ENCODE measurements around the gene TTBK1.

Gene TTBK1

GRCh38 chr6:43262000-43262779 lies 18.9 kb downstream of the TTBK1 start:
- H3K4me1 ChIP-seq (ENCODE audit: control insufficient read depth, insufficient read depth, low read length) = peaks cover 3% of the 10 kb centered on the region
- H3K9me3 ChIP-seq (ENCODE audit: control insufficient read depth, low read length) = no peaks in the 10 kb centered on the region
- no peak overlapping the region for H3K4me3 ChIP-seq (ENCODE audit: insufficient read depth, low read depth, low read length)
- 87% methylated on average over 14 of the region's 14 CpGs for WGBS, 2 experiments
- no peaks in the 10 kb centered on the region for H3K36me3 ChIP-seq (ENCODE audit: control insufficient read depth, insufficient read depth, low read length)
- no peaks in the 10 kb centered on the region for H3K27me3 ChIP-seq (ENCODE audit: control insufficient read depth, insufficient read depth, low read length, poor library complexity, severe bottlenecking)
- no peak overlapping the region for H3K27ac ChIP-seq (ENCODE audit: insufficient read depth, low read depth, low read length, poor library complexity, severe bottlenecking)

DNA sequence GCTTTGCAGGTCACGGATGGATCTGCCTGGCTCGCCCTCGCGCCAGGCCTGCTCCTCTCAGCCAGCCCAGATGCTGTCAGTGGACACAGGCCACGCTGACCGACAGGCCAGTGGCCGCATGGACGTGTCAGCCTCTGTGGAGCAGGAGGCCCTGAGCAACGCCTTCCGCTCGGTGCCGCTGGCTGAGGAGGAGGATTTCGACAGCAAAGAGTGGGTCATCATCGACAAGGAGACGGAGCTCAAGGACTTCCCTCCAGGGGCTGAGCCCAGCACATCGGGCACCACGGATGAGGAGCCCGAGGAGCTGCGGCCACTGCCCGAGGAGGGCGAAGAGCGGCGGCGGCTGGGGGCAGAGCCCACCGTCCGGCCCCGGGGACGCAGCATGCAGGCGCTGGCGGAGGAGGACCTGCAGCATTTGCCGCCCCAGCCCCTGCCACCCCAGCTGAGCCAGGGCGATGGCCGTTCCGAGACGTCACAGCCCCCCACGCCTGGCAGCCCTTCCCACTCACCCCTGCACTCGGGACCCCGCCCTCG lies 19.6 kb downstream of the TTBK1 start:
- no peak overlapping the region for H3K27ac ChIP-seq (ENCODE audit: insufficient read depth, low read depth, low read length, poor library complexity, severe bottlenecking)
- no peaks in the 10 kb centered on the region for H3K9me3 ChIP-seq (ENCODE audit: control insufficient read depth, low read length)
- peaks cover 10% of the 10 kb centered on the region for H3K4me1 ChIP-seq (ENCODE audit: control insufficient read depth, insufficient read depth, low read length)
- WGBS, 2 experiments = 93% methylated on average over 39 of the region's 39 CpGs
- peaks cover 6% of the 10 kb centered on the region for H3K27me3 ChIP-seq (ENCODE audit: control insufficient read depth, insufficient read depth, low read length, poor library complexity, severe bottlenecking)
- no peak overlapping the region for H3K4me3 ChIP-seq (ENCODE audit: insufficient read depth, low read depth, low read length)
- no peaks in the 10 kb centered on the region for H3K36me3 ChIP-seq (ENCODE audit: control insufficient read depth, insufficient read depth, low read length)

- Histone ChIP-seq H3K4me3 (ENCODE audit: insufficient read depth, low read depth, low read length) (no peak overlapping the region), H3K27ac (ENCODE audit: insufficient read depth, low read depth, low read length, poor library complexity, severe bottlenecking) (no peak overlapping the region), H3K4me1 (ENCODE audit: control insufficient read depth, insufficient read depth, low read length) (peaks cover 12% of the 10 kb centered on the region), H3K36me3 (ENCODE audit: control insufficient read depth, insufficient read depth, low read length) (no peaks in the 10 kb centered on the region), H3K9me3 (ENCODE audit: control insufficient read depth, low read length) (no peaks in the 10 kb centered on the region), H3K27me3 (ENCODE audit: control insufficient read depth, insufficient read depth, low read length, poor library complexity, severe bottlenecking) (peaks cover 13% of the 10 kb centered on the region)
- 60 to 62% methylated on average over 12 of the region's 12 CpGs for WGBS, 2 experiments
Observed at GRCh38 chr6:43263314-43264178, 20.3 kb downstream of the TTBK1 start.

GRCh38 chr6:43264599-43265145 lies 21.4 kb downstream of the TTBK1 start:
- 89 to 91% methylated on average over 5 of the region's 5 CpGs for WGBS, 2 experiments
- peaks cover 24% of the 10 kb centered on the region for H3K27me3 ChIP-seq (ENCODE audit: control insufficient read depth, insufficient read depth, low read length, poor library complexity, severe bottlenecking)
- H3K4me3 ChIP-seq (ENCODE audit: insufficient read depth, low read depth, low read length) = no peak overlapping the region
- H3K27ac ChIP-seq (ENCODE audit: insufficient read depth, low read depth, low read length, poor library complexity, severe bottlenecking) = no peak overlapping the region
- H3K4me1 ChIP-seq (ENCODE audit: control insufficient read depth, insufficient read depth, low read length) = peaks cover 16% of the 10 kb centered on the region
- H3K9me3 ChIP-seq (ENCODE audit: control insufficient read depth, low read length) = no peaks in the 10 kb centered on the region
- no peaks in the 10 kb centered on the region for H3K36me3 ChIP-seq (ENCODE audit: control insufficient read depth, insufficient read depth, low read length)

- peaks cover 16% of the 10 kb centered on the region for H3K4me1 ChIP-seq (ENCODE audit: control insufficient read depth, insufficient read depth, low read length)
- 87 to 91% methylated on average over 6 of the region's 6 CpGs for WGBS, 2 experiments
Observed at GRCh38 chr6:43265564-43265963, 22.3 kb downstream of the TTBK1 start.

GRCh38 chr6:43267619-43268354 lies 24.5 kb downstream of the TTBK1 start:
- WGBS, 2 experiments = 33 to 36% methylated on average over 7 of the region's 7 CpGs
- Histone ChIP-seq H3K4me1 (ENCODE audit: control insufficient read depth, insufficient read depth, low read length) (peaks cover 16% of the 10 kb centered on the region), H3K27me3 (ENCODE audit: control insufficient read depth, insufficient read depth, low read length, poor library complexity, severe bottlenecking) (peaks cover 28% of the 10 kb centered on the region), H3K4me3 (ENCODE audit: insufficient read depth, low read depth, low read length) (no peak overlapping the region), H3K27ac (ENCODE audit: insufficient read depth, low read depth, low read length, poor library complexity, severe bottlenecking) (no peak overlapping the region), H3K9me3 (ENCODE audit: control insufficient read depth, low read length) (no peaks in the 10 kb centered on the region), H3K36me3 (ENCODE audit: control insufficient read depth, insufficient read depth, low read length) (no peaks in the 10 kb centered on the region)

More at GRCh38 chr6:43265564-43265963, 22.3 kb downstream of the TTBK1 start:
- no peak overlapping the region for H3K4me3 ChIP-seq (ENCODE audit: insufficient read depth, low read depth, low read length)
- H3K9me3 ChIP-seq (ENCODE audit: control insufficient read depth, low read length) = no peaks in the 10 kb centered on the region
- H3K27ac ChIP-seq (ENCODE audit: insufficient read depth, low read depth, low read length, poor library complexity, severe bottlenecking) = no peak overlapping the region
- peaks cover 28% of the 10 kb centered on the region for H3K27me3 ChIP-seq (ENCODE audit: control insufficient read depth, insufficient read depth, low read length, poor library complexity, severe bottlenecking)
- no peaks in the 10 kb centered on the region for H3K36me3 ChIP-seq (ENCODE audit: control insufficient read depth, insufficient read depth, low read length)

DNA sequence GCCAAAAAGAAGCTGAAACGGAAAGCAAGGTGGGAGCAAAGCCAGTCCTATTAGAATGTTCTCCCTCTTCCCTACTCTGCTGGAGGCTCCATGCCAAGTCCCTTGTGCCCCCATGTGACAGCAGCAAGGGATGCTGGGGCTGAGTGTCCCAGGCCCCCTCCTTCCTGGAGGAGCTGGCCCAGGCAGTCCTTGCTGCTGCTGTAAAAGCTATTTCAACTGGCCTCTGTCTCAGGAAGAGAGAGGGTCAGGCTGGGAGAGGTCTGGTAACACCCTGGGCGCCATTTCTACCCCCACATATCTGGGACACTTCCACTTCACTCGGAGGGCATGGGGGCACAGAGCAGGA lies 25.0 kb downstream of the TTBK1 start:
- Histone ChIP-seq H3K36me3 (ENCODE audit: control insufficient read depth, insufficient read depth, low read length) (no peaks in the 10 kb centered on the region), H3K9me3 (ENCODE audit: control insufficient read depth, low read length) (no peaks in the 10 kb centered on the region), H3K27ac (ENCODE audit: insufficient read depth, low read depth, low read length, poor library complexity, severe bottlenecking) (no peak overlapping the region), H3K4me1 (ENCODE audit: control insufficient read depth, insufficient read depth, low read length) (peaks cover 16% of the 10 kb centered on the region), H3K4me3 (ENCODE audit: insufficient read depth, low read depth, low read length) (no peak overlapping the region), H3K27me3 (ENCODE audit: control insufficient read depth, insufficient read depth, low read length, poor library complexity, severe bottlenecking) (peaks cover 30% of the 10 kb centered on the region)
- 87 to 91% methylated on average over 3 of the region's 3 CpGs for WGBS, 2 experiments

DNA sequence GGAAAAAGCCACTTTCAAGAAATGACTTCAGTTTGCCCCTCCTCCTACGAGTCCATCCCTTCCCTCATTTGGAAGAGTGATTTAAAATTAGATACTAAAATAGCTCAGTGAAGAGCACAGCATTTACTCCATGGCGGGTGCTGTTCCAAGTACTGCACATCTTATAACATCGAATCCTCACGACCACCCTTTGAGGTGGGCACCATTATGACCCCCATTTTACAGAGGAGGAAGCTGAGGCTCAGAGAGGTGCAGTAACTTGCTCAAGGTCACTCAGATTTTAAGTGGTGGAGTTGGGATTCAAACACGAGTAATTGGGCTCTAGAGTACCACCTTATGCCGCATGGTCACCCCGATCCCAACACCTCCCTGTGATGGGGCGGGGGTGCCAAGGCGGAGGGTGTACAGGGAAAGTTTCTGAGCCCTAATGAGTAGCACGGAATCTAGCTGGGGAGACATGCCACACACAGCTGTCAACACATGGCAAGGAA lies 25.5 kb downstream of the TTBK1 start:
- peaks cover 16% of the 10 kb centered on the region for H3K4me1 ChIP-seq (ENCODE audit: control insufficient read depth, insufficient read depth, low read length)
- H3K9me3 ChIP-seq (ENCODE audit: control insufficient read depth, low read length) = no peaks in the 10 kb centered on the region
- 91 to 92% methylated on average over 10 of the region's 10 CpGs for WGBS, 2 experiments
- H3K4me3 ChIP-seq (ENCODE audit: insufficient read depth, low read depth, low read length) = no peak overlapping the region
- no peaks in the 10 kb centered on the region for H3K36me3 ChIP-seq (ENCODE audit: control insufficient read depth, insufficient read depth, low read length)
- H3K27me3 ChIP-seq (ENCODE audit: control insufficient read depth, insufficient read depth, low read length, poor library complexity, severe bottlenecking) = peaks cover 33% of the 10 kb centered on the region
- no peak overlapping the region for H3K27ac ChIP-seq (ENCODE audit: insufficient read depth, low read depth, low read length, poor library complexity, severe bottlenecking)

DNA sequence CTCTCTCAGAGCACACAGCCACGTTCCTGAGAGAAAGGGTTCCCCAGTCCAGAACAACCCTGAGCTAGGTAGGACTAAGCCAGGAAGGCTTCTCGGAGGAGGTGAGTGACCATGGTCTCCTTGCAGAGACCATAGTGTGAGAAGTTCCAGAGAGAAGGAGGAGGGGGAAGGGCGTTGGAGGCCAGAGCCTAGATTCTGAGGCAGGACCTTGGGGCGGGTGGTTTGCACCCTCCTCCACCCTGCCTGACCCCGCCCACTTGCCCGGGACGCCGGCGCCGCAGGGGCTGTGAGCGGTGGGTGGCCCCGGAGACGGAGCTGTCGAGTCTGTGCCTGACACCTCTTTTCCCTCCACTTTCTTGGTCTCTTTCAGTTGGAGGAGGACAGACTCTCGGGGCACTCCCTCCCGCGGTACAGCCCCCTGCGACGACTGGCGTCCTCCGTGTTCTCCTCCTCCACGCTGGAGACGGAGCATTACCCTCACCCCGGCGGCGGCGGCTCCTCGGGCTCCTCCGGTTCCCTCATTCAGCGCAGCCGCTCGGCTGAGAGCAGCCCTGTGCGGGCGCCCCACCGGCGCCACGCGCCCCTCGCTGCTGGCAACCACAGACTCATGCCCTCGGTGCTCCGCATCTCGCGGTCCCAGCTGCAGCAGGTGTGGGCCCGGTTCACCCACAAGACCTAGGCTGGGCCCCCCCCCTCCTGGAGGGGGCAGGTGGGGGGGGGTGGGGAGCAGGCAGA lies 26.2 kb downstream of the TTBK1 start:
- WGBS, 2 experiments = 15 to 16% methylated on average over 43 to 44 of the region's 44 CpGs
- H3K4me1 ChIP-seq (ENCODE audit: control insufficient read depth, insufficient read depth, low read length) = peaks cover 16% of the 10 kb centered on the region
- H3K36me3 ChIP-seq (ENCODE audit: control insufficient read depth, insufficient read depth, low read length) = no peaks in the 10 kb centered on the region
- no peak overlapping the region for H3K27ac ChIP-seq (ENCODE audit: insufficient read depth, low read depth, low read length, poor library complexity, severe bottlenecking)
- no peak overlapping the region for H3K4me3 ChIP-seq (ENCODE audit: insufficient read depth, low read depth, low read length)
- no peaks in the 10 kb centered on the region for H3K9me3 ChIP-seq (ENCODE audit: control insufficient read depth, low read length)
- H3K27me3 ChIP-seq (ENCODE audit: control insufficient read depth, insufficient read depth, low read length, poor library complexity, severe bottlenecking) = peaks cover 40% of the 10 kb centered on the region

Data from ectodermal cell (in vitro differentiated cells).